ENCODE results near the gene TRPM2.

The TRPM2 gene

GRCh38 chr21:44377922-44378645 is 24.7 kb downstream of the TRPM2 start:
- Histone ChIP-seq H3K36me3 (ENCODE audit: control insufficient read depth, insufficient read depth, low read length) (no peaks in the 10 kb centered on the region), H3K4me1 (ENCODE audit: control insufficient read depth, insufficient read depth, low read length) (peaks cover 20% of the 10 kb centered on the region), H3K9me3 (ENCODE audit: control insufficient read depth, low read length) (no peaks in the 10 kb centered on the region), H3K4me3 (ENCODE audit: low read length) (no peak overlapping the region), H3K9ac (ENCODE audit: low read length) (no peak overlapping the region), H3K27me3 (ENCODE audit: control insufficient read depth, insufficient read depth, low read length) (peaks cover 16% of the 10 kb centered on the region)

- Histone ChIP-seq H3K27me3 (ENCODE audit: control insufficient read depth, insufficient read depth, low read length) (peaks cover 16% of the 10 kb centered on the region), H3K9me3 (ENCODE audit: control insufficient read depth, low read length) (no peaks in the 10 kb centered on the region), H3K4me1 (ENCODE audit: control insufficient read depth, insufficient read depth, low read length) (peaks cover 20% of the 10 kb centered on the region), H3K36me3 (ENCODE audit: control insufficient read depth, insufficient read depth, low read length) (no peaks in the 10 kb centered on the region), H3K4me3 (ENCODE audit: low read length) (no peak overlapping the region), H3K9ac (ENCODE audit: low read length) (no peak overlapping the region)
These were observed 25.5 kb downstream of the TRPM2 start for GRCh38 chr21:44378646-44379514.

GRCh38 chr21:44379515-44379848 is 26.1 kb downstream of the TRPM2 start:
- no peak overlapping the region for H3K9ac ChIP-seq (ENCODE audit: low read length)
- H3K4me3 ChIP-seq (ENCODE audit: low read length) = no peak overlapping the region
- H3K27me3 ChIP-seq (ENCODE audit: control insufficient read depth, insufficient read depth, low read length) = peaks cover 16% of the 10 kb centered on the region
- H3K36me3 ChIP-seq (ENCODE audit: control insufficient read depth, insufficient read depth, low read length) = no peaks in the 10 kb centered on the region
- H3K9me3 ChIP-seq (ENCODE audit: control insufficient read depth, low read length) = no peaks in the 10 kb centered on the region
- peaks cover 20% of the 10 kb centered on the region for H3K4me1 ChIP-seq (ENCODE audit: control insufficient read depth, insufficient read depth, low read length)

- H3K4me1 ChIP-seq (ENCODE audit: control insufficient read depth, insufficient read depth, low read length) = peaks cover 20% of the 10 kb centered on the region
- H3K9ac ChIP-seq (ENCODE audit: low read length) = no peak overlapping the region
- H3K27me3 ChIP-seq (ENCODE audit: control insufficient read depth, insufficient read depth, low read length) = peaks cover 16% of the 10 kb centered on the region
- no peaks in the 10 kb centered on the region for H3K9me3 ChIP-seq (ENCODE audit: control insufficient read depth, low read length)
- H3K36me3 ChIP-seq (ENCODE audit: control insufficient read depth, insufficient read depth, low read length) = no peaks in the 10 kb centered on the region
- no peak overlapping the region for H3K4me3 ChIP-seq (ENCODE audit: low read length)
These were observed 26.8 kb downstream of the TRPM2 start for GRCh38 chr21:44379991-44380865.

- Histone ChIP-seq H3K9ac (ENCODE audit: low read length) (no peak overlapping the region), H3K4me1 (ENCODE audit: control insufficient read depth, insufficient read depth, low read length) (peaks cover 20% of the 10 kb centered on the region), H3K4me3 (ENCODE audit: low read length) (no peak overlapping the region), H3K9me3 (ENCODE audit: control insufficient read depth, low read length) (no peaks in the 10 kb centered on the region), H3K27me3 (ENCODE audit: control insufficient read depth, insufficient read depth, low read length) (peaks cover 16% of the 10 kb centered on the region), H3K36me3 (ENCODE audit: control insufficient read depth, insufficient read depth, low read length) (no peaks in the 10 kb centered on the region)
These were observed 27.5 kb downstream of the TRPM2 start for GRCh38 chr21:44380876-44381275.

- H3K9ac ChIP-seq (ENCODE audit: low read length) = no peak overlapping the region
- peaks cover 12% of the 10 kb centered on the region for H3K27me3 ChIP-seq (ENCODE audit: control insufficient read depth, insufficient read depth, low read length)
- H3K9me3 ChIP-seq (ENCODE audit: control insufficient read depth, low read length) = peaks cover 4% of the 10 kb centered on the region
- H3K4me3 ChIP-seq (ENCODE audit: low read length) = no peak overlapping the region
- H3K4me1 ChIP-seq (ENCODE audit: control insufficient read depth, insufficient read depth, low read length) = peaks cover 16% of the 10 kb centered on the region
- H3K36me3 ChIP-seq (ENCODE audit: control insufficient read depth, insufficient read depth, low read length) = no peaks in the 10 kb centered on the region
These were observed 28.5 kb downstream of the TRPM2 start for GRCh38 chr21:44381874-44382273.

GRCh38 chr21:44382536-44382935 is 29.1 kb downstream of the TRPM2 start:
- H3K36me3 ChIP-seq (ENCODE audit: control insufficient read depth, insufficient read depth, low read length) = no peaks in the 10 kb centered on the region
- peaks cover 9% of the 10 kb centered on the region for H3K4me1 ChIP-seq (ENCODE audit: control insufficient read depth, insufficient read depth, low read length)
- peaks cover 6% of the 10 kb centered on the region for H3K9me3 ChIP-seq (ENCODE audit: control insufficient read depth, low read length)
- H3K9ac ChIP-seq (ENCODE audit: low read length) = no peak overlapping the region
- peaks cover 6% of the 10 kb centered on the region for H3K27me3 ChIP-seq (ENCODE audit: control insufficient read depth, insufficient read depth, low read length)
- H3K4me3 ChIP-seq (ENCODE audit: low read length) = no peak overlapping the region

GRCh38 chr21:44383216-44383615 is 29.8 kb downstream of the TRPM2 start:
- H3K9me3 ChIP-seq (ENCODE audit: control insufficient read depth, low read length) = peaks cover 6% of the 10 kb centered on the region
- H3K36me3 ChIP-seq (ENCODE audit: control insufficient read depth, insufficient read depth, low read length) = no peaks in the 10 kb centered on the region
- peaks cover 2% of the 10 kb centered on the region for H3K27me3 ChIP-seq (ENCODE audit: control insufficient read depth, insufficient read depth, low read length)
- no peak overlapping the region for H3K9ac ChIP-seq (ENCODE audit: low read length)
- no peak overlapping the region for H3K4me3 ChIP-seq (ENCODE audit: low read length)
- H3K4me1 ChIP-seq (ENCODE audit: control insufficient read depth, insufficient read depth, low read length) = peaks cover 2% of the 10 kb centered on the region

- no peaks in the 10 kb centered on the region for H3K4me1 ChIP-seq (ENCODE audit: control insufficient read depth, insufficient read depth, low read length)
- H3K27me3 ChIP-seq (ENCODE audit: control insufficient read depth, insufficient read depth, low read length) = no peaks in the 10 kb centered on the region
- H3K9ac ChIP-seq (ENCODE audit: low read length) = no peak overlapping the region
- H3K36me3 ChIP-seq (ENCODE audit: control insufficient read depth, insufficient read depth, low read length) = no peaks in the 10 kb centered on the region
- peaks cover 6% of the 10 kb centered on the region for H3K9me3 ChIP-seq (ENCODE audit: control insufficient read depth, low read length)
- no peak overlapping the region for H3K4me3 ChIP-seq (ENCODE audit: low read length)
These were observed 31.5 kb downstream of the TRPM2 start for GRCh38 chr21:44384968-44385367.

GRCh38 chr21:44389335-44389734 is 35.9 kb downstream of the TRPM2 start:
- Histone ChIP-seq H3K36me3 (ENCODE audit: control insufficient read depth, insufficient read depth, low read length) (no peaks in the 10 kb centered on the region), H3K4me3 (ENCODE audit: low read length) (no peak overlapping the region), H3K27me3 (ENCODE audit: control insufficient read depth, insufficient read depth, low read length) (no peaks in the 10 kb centered on the region), H3K9me3 (ENCODE audit: control insufficient read depth, low read length) (peaks cover 6% of the 10 kb centered on the region), H3K9ac (ENCODE audit: low read length) (no peak overlapping the region), H3K4me1 (ENCODE audit: control insufficient read depth, insufficient read depth, low read length) (peaks cover 7% of the 10 kb centered on the region)

- Histone ChIP-seq H3K36me3 (ENCODE audit: control insufficient read depth, insufficient read depth, low read length) (no peaks in the 10 kb centered on the region), H3K27me3 (ENCODE audit: control insufficient read depth, insufficient read depth, low read length) (no peaks in the 10 kb centered on the region), H3K9me3 (ENCODE audit: control insufficient read depth, low read length) (peaks cover 6% of the 10 kb centered on the region), H3K9ac (ENCODE audit: low read length) (no peak overlapping the region), H3K4me3 (ENCODE audit: low read length) (no peak overlapping the region), H3K4me1 (ENCODE audit: control insufficient read depth, insufficient read depth, low read length) (peaks cover 16% of the 10 kb centered on the region)
These were observed 37.5 kb downstream of the TRPM2 start for GRCh38 chr21:44390886-44391285.
